ENCODE data around the gene NKD2. TPM values are rescaled to one million over a fixed set of nuclear protein-coding genes. Genes with fewer than 3 reads are reported as not detected.

NKD2 gene
- total and polyA plus RNA-seq, 2 of the 4 experiments (the other 2 are of a cell fraction), result not detected

- no peak overlapping the region for H3K4me3 ChIP-seq (ENCODE audit: insufficient read depth, low read depth, low read length)
- H3K36me3 ChIP-seq (ENCODE audit: control insufficient read depth, insufficient read depth, low read length), result no peaks in the 10 kb centered on the region
- H4K20me1 ChIP-seq (ENCODE audit: insufficient read depth, low read length), result no peaks in the 10 kb centered on the region
- no peak overlapping the region for H2BK20ac ChIP-seq (ENCODE audit: low read depth, low read length)
- ChIA-PET CTCF (interaction anchor here (0.6 kb wide), 1 partner anchor 17 kb away, joined by 3 read pairs; no protein-coding TSS in a partner anchor), POLR2A (ENCODE audit: unreplicated experiment) (no interaction called here)
- no peak overlapping the region for H2AFZ ChIP-seq (replicated peaks; ENCODE audit: low read length, poor library complexity)
- H3K79me1 ChIP-seq (ENCODE audit: low read depth in 1 of 2, low read length in 2 of 2), result no peaks in the 10 kb centered on the region
- no peak overlapping the region for H3K27ac ChIP-seq (ENCODE audit: insufficient read depth, low read length)
- H3K4me2 ChIP-seq (ENCODE audit: low read depth, low read length), result no peak overlapping the region
- H4K91ac ChIP-seq (ENCODE audit: insufficient read depth, low read depth, low read length), result no peak overlapping the region
- TF ChIP-seq MAZ (IDR thresholded peaks at IDR 0.05; ENCODE audit: borderline replicate concordance, low read depth, low read length) (no peak), POLR2A (IDR thresholded peaks at IDR 0.05; ENCODE audit: low read depth, low read length) (no peak), USF2 (IDR thresholded peaks at IDR 0.05; ENCODE audit: low read depth, low read length) (no peak), RCOR1 (IDR thresholded peaks at IDR 0.05; ENCODE audit: insufficient replicate concordance, low read length) (no peak), MXI1 (IDR thresholded peaks at IDR 0.05; ENCODE audit: borderline replicate concordance, low read depth, low read length) (no peak), RAD21 (IDR thresholded peaks at IDR 0.05; ENCODE audit: low read length) (no peak), CTCF (conservative IDR thresholded peaks at IDR 0.05; ENCODE audit: low read depth, low read length) (no peak), SMC3 (IDR thresholded peaks at IDR 0.05; ENCODE audit: low read depth, low read length) (no peak), RFX5 (IDR thresholded peaks at IDR 0.05; ENCODE audit: low read depth, low read length) (no peak), CEBPB (IDR thresholded peaks at IDR 0.05; ENCODE audit: low read depth, low read length) (no peak), NFE2L2 (IDR thresholded peaks at IDR 0.05; ENCODE audit: low read depth, low read length) (no peak), MAFK (IDR thresholded peaks at IDR 0.05; ENCODE audit: low read depth, low read length) (no peak), BHLHE40 (IDR thresholded peaks at IDR 0.05; ENCODE audit: low read depth, low read length) (no peak)
- H3K4ac ChIP-seq (ENCODE audit: low read depth, low read length), result no peak overlapping the region
- H3K18ac ChIP-seq (ENCODE audit: low read depth, low read length), result no peak overlapping the region
- H4K8ac ChIP-seq (ENCODE audit: low read depth in 2 of 2, low read length in 2 of 2), result no peak overlapping the region
- dilution Hi-C loops (cut with HindIII; ENCODE audit: low sequenced_read_pairs, unreplicated experiment) (no loop called here), in situ Hi-C loops (cut with MboI; ENCODE audit: low sequenced_read_pairs) (no loop called here), intact Hi-C loops (cut with micrococcal nuclease) (no loop called here)
- H4K5ac ChIP-seq (ENCODE audit: low read depth, low read length), result no peak overlapping the region; the same call in 1 of the 2 replicates
- no peak overlapping the region for H2AK5ac ChIP-seq (ENCODE audit: low read depth, low read length)
- no peak overlapping the region for H2AK9ac ChIP-seq (replicated peaks; ENCODE audit: low read depth, low read length, poor library complexity)
- no peak overlapping the region for H3K9ac ChIP-seq (ENCODE audit: low read depth, low read length)
- DNase-seq, result no peak
- no peak overlapping the region for H2BK120ac ChIP-seq (ENCODE audit: low read depth, low read length)
- no peak overlapping the region for H3K23ac ChIP-seq (ENCODE audit: low read depth, low read length)
- H3K9me3 ChIP-seq (ENCODE audit: control insufficient read depth, insufficient read depth, low read length), result peaks cover 10% of the 10 kb centered on the region
- no peak overlapping the region for H3K56ac ChIP-seq (ENCODE audit: extremely low read depth, insufficient read depth, low read length)
- ATAC-seq (ENCODE audit: low read depth), result no peak
- BruUV-seq (replicated peaks), result no TSS peak
- H3K27me3 ChIP-seq (ENCODE audit: control insufficient read depth, insufficient read depth, low read length), result peaks cover 21% of the 10 kb centered on the region
- H3K9me1 ChIP-seq (ENCODE audit: insufficient read depth, low read length), result no peaks in the 10 kb centered on the region
- H2BK15ac ChIP-seq (ENCODE audit: low read depth, low read length), result no peak overlapping the region
- H3K14ac ChIP-seq (replicated peaks; ENCODE audit: low read depth, low read length), result no peak overlapping the region
- H3K4me1 ChIP-seq (ENCODE audit: control insufficient read depth, insufficient read depth, low read length), result peaks cover 3% of the 10 kb centered on the region; the same call in 1 of the 2 replicates
- no peak overlapping the region for H2BK5ac ChIP-seq (ENCODE audit: low read depth, low read length, poor library complexity, severe bottlenecking)
- 40% methylated on average over 3 of the region's 14 CpGs; no CpG with 5 or more reads in 1 of the 2 experiments for WGBS, 2 experiments (ENCODE audit: extremely low coverage in 2 of 2, insufficient read length in 1 of 2)
Observed at GRCh38 chr5:989961-990530, 18.6 kb upstream of the NKD2 start.

All from IMR-90 (cell line).